ENCODE data around the gene CDC34.

The CDC34 gene

DNA sequence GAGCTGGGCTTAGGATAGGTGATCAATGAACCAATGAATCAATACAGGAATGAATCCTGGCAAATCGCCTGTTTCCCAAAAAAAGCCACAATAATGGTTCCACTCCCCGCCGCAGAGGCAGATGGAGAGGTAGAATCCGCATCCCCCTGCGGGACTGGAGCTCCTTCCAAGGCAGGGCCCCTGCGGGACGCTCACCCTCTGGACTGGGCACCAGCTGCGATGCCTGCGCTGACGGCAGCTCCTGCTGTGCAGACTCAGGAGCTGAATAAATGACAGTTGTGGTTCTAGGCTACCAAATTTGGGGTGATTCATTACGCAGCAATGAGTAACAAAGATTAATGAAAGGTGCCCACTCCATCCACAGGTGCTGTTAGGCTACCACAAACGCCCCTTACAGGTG, 8.8 kb upstream of the CDC34 start:
- no peak overlapping the region for H3K4me3 ChIP-seq (ENCODE audit: low read length)
- H3K4me1 ChIP-seq (ENCODE audit: low read length): no peaks in the 10 kb centered on the region
- H3K27me3 ChIP-seq (ENCODE audit: low read depth, low read length): peaks cover 7% of the 10 kb centered on the region
- no peaks in the 10 kb centered on the region for H3K36me3 ChIP-seq (replicated peaks; ENCODE audit: low read depth, low read length)
- H3K9me3 ChIP-seq (ENCODE audit: insufficient read depth, low read length): no peaks in the 10 kb centered on the region
- no peak overlapping the region for H2AFZ ChIP-seq (ENCODE audit: low read depth, low read length)
- H3K4me2 ChIP-seq (ENCODE audit: low read length): no peak overlapping the region
- H3K27ac ChIP-seq (ENCODE audit: low read length): no peak overlapping the region
- no peak for TF ChIP-seq EZH2phosphoT487 (IDR thresholded peaks at IDR 0.05; ENCODE audit: low read depth)
- no peak for TF ChIP-seq CTCF (IDR thresholded peaks at IDR 0.05; ENCODE audit: low read depth, low read length)
- no peaks in the 10 kb centered on the region for H3K79me2 ChIP-seq (ENCODE audit: low read length)
- H4K20me1 ChIP-seq (ENCODE audit: insufficient read depth, low read length): no peaks in the 10 kb centered on the region
- H3K9ac ChIP-seq (ENCODE audit: low read length): no peak overlapping the region

GRCh38 chr19:524062-524674, 7.4 kb upstream of the CDC34 start:
- Histone ChIP-seq H3K79me2 (ENCODE audit: low read length) (no peaks in the 10 kb centered on the region), H3K27ac (ENCODE audit: low read length) (no peak overlapping the region), H4K20me1 (ENCODE audit: insufficient read depth, low read length) (no peaks in the 10 kb centered on the region), H2AFZ (ENCODE audit: low read depth, low read length) (no peak overlapping the region), H3K27me3 (ENCODE audit: low read depth, low read length) (peaks cover 7% of the 10 kb centered on the region), H3K4me2 (ENCODE audit: low read length) (no peak overlapping the region), H3K36me3 (replicated peaks; ENCODE audit: low read depth, low read length) (no peaks in the 10 kb centered on the region), H3K9me3 (ENCODE audit: insufficient read depth, low read length) (no peaks in the 10 kb centered on the region), H3K9ac (ENCODE audit: low read length) (no peak overlapping the region), H3K4me3 (ENCODE audit: low read length) (no peak overlapping the region), H3K4me1 (ENCODE audit: low read length) (no peaks in the 10 kb centered on the region)
- TF ChIP-seq EZH2phosphoT487 (IDR thresholded peaks at IDR 0.05; ENCODE audit: low read depth): no peak
- no peak for TF ChIP-seq CTCF (IDR thresholded peaks at IDR 0.05; ENCODE audit: low read depth, low read length)

DNA sequence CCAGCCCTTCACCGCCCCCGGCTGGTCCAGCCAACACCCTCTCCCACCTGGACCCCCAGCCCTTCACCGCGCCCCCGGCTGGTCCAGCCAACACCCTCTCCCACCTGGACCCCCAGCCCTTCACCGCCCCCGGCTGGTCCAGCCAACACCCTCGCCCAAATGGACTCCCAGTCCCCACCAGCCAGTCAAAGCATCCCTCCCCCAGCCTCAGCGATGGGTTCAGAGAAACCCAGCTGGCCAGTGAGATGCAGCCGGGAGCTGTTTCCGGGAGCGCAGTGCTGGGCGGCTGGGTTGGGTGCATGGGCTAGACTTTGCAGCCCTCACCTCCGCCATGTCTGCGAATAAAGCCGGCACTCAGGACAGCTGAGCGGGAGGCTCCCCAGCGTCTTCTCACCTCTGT, 6.5 kb upstream of the CDC34 start:
- Histone ChIP-seq H3K79me2 (ENCODE audit: low read length) (no peaks in the 10 kb centered on the region), H4K20me1 (ENCODE audit: insufficient read depth, low read length) (no peaks in the 10 kb centered on the region)

DNA sequence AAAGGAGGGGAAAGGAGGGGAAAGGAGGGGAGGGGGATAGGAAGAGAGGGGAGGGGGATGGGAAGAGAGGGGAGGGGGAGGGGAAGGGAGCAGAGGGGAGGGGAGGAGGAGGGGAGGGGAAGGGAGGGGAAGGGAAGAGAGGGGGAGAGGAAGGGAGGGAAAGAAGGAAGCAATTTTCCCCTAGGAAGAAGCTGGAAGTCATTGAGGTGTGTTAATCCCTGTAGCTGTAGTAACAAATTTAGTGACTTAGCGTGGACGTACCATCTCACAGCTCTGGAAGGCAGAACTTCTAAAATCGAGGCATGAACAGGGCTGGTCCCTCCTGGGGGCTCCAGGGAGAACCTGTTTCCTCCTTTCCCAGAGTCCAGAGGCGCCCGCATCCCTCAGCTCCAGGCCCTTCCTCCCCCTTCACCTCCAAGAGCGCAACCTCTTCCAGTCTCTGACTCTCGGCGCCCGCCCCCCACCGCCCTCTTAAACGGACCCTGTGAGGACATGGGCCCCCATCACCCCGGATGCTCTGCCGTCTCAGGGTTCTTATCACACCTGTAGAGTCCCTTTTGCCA, 5.6 kb upstream of the CDC34 start:
- Histone ChIP-seq H4K20me1 (ENCODE audit: insufficient read depth, low read length) (no peaks in the 10 kb centered on the region), H2AFZ (ENCODE audit: low read depth, low read length) (no peak overlapping the region), H3K4me2 (ENCODE audit: low read length) (no peak overlapping the region), H3K27ac (ENCODE audit: low read length) (no peak overlapping the region), H3K36me3 (replicated peaks; ENCODE audit: low read depth, low read length) (no peaks in the 10 kb centered on the region), H3K9me3 (ENCODE audit: insufficient read depth, low read length) (no peaks in the 10 kb centered on the region), H3K4me1 (ENCODE audit: low read length) (no peaks in the 10 kb centered on the region), H3K27me3 (ENCODE audit: low read depth, low read length) (peaks cover 7% of the 10 kb centered on the region), H3K79me2 (ENCODE audit: low read length) (no peaks in the 10 kb centered on the region), H3K4me3 (ENCODE audit: low read length) (no peak overlapping the region), H3K9ac (ENCODE audit: low read length) (no peak overlapping the region)
- TF ChIP-seq EZH2phosphoT487 (IDR thresholded peaks at IDR 0.05; ENCODE audit: low read depth) (no peak), CTCF (IDR thresholded peaks at IDR 0.05; ENCODE audit: low read depth, low read length) (no peak)

More for the DNA sequence above, 6.5 kb upstream of the CDC34 start:
- TF ChIP-seq EZH2phosphoT487 (IDR thresholded peaks at IDR 0.05; ENCODE audit: low read depth) (no peak), CTCF (IDR thresholded peaks at IDR 0.05; ENCODE audit: low read depth, low read length) (no peak)
- Histone ChIP-seq H3K4me2 (ENCODE audit: low read length) (no peak overlapping the region), H3K9ac (ENCODE audit: low read length) (no peak overlapping the region), H3K27ac (ENCODE audit: low read length) (no peak overlapping the region), H2AFZ (ENCODE audit: low read depth, low read length) (no peak overlapping the region), H3K36me3 (replicated peaks; ENCODE audit: low read depth, low read length) (no peaks in the 10 kb centered on the region), H3K4me1 (ENCODE audit: low read length) (no peaks in the 10 kb centered on the region), H3K9me3 (ENCODE audit: insufficient read depth, low read length) (no peaks in the 10 kb centered on the region), H3K27me3 (ENCODE audit: low read depth, low read length) (peaks cover 7% of the 10 kb centered on the region), H3K4me3 (ENCODE audit: low read length) (no peak overlapping the region)

Data from OCI-LY3 (cell line).